Body of pancreas (tissue), 4 donors: ENCODE measurements around the gene COPB2.

ENCODE experiments used
- CTCF ChIP-seq, 7 experiments: fragments of 450-650 bp in 4 of 7; fragments of 200-600 bp in 3 of 7; sonication (generic) in 3 of 7; IDR thresholded peaks; one replicate each; pipeline ENCODE4 v1.5.1; 2016 to 2019; ENCODE audit warnings: antibody characterized with exemption in 7 of 7
- POLR2A ChIP-seq, 3 donors: fragments of 450-650 bp; IDR thresholded peaks; one replicate each; pipeline ENCODE4 v1.6.1; 2016; ENCODE audit warnings: antibody characterized with exemption in 3 of 3, mild to moderate bottlenecking in 2 of 3

- TF ChIP-seq CTCF (IDR thresholded peaks at IDR 0.05) (no peak), POLR2A (IDR thresholded peaks at IDR 0.05) (peak in 2 of 3 donors; percentile 64 to 66)
Measured at GRCh38 chr3:139343895-139344856, 45.3 kb downstream of the COPB2 start, which contains the start of gene MRPS22.
